Endothelial cell of umbilical vein (primary cell): ENCODE results near the gene SPA17.
A peak's percentile ranks its signal among the peaks of the same experiment; 100 is the strongest.

Experiments
- EZH2 ChIP-seq: IDR thresholded peaks from 2 replicates; pipeline ENCODE4 v1.6.1; 2012; ENCODE audit warnings: borderline replicate concordance, low read depth, mild to moderate bottlenecking, moderate library complexity, low read length, inconsistent platforms; ENCODE audit not compliant: severe bottlenecking
- FOS ChIP-seq: IDR thresholded peaks from 2 replicates; pipeline ENCODE4 v1.6.1; 2011; ENCODE audit warnings: mild to moderate bottlenecking, low read length, moderate library complexity, borderline replicate concordance; ENCODE audit not compliant: insufficient read depth
- GATA2 ChIP-seq: IDR thresholded peaks from 2 replicates; pipeline ENCODE4 v1.7.0; 2011; ENCODE audit warnings: low read depth, mild to moderate bottlenecking, moderate library complexity, mixed read lengths, low read length; ENCODE audit not compliant: insufficient read length, insufficient read depth
- MYC ChIP-seq: IDR thresholded peaks from one replicate; pipeline ENCODE4 v1.6.1; 2011; ENCODE audit warnings: mild to moderate bottlenecking, low read depth, low read length
- POLR2A ChIP-seq: IDR thresholded peaks from 2 replicates; pipeline ENCODE4 v1.6.1; 2012; ENCODE audit warnings: low read depth, mild to moderate bottlenecking, control low read depth, low read length
- POLR2AphosphoS5 ChIP-seq: IDR thresholded peaks from 2 replicates; pipeline ENCODE4 v1.6.1; 2012; ENCODE audit warnings: low read depth, mild to moderate bottlenecking, control low read depth, low read length, moderate library complexity; ENCODE audit not compliant: insufficient read depth
- TF ChIP-seq, protein P1 (sequence below), 2 donors: IDR thresholded peaks; 1 replicate in 1 of 2; 2 replicates in 1 of 2; pipeline ENCODE4 v1.5.1; 2011; ENCODE audit warnings: low read length in 2 of 2, mild to moderate bottlenecking in 2 of 2, moderate library complexity in 2 of 2, control low read depth in 1 of 2, inconsistent platforms in 1 of 2, low read depth in 1 of 2; ENCODE audit not compliant: insufficient read depth in 1 of 2; ENCODE audit errors: extremely low read depth in 1 of 2
- TF ChIP-seq, protein P2 (sequence below): IDR thresholded peaks from 2 replicates; pipeline ENCODE4 v1.6.1; 2011; ENCODE audit not compliant: insufficient read depth, insufficient read length

DNA sequence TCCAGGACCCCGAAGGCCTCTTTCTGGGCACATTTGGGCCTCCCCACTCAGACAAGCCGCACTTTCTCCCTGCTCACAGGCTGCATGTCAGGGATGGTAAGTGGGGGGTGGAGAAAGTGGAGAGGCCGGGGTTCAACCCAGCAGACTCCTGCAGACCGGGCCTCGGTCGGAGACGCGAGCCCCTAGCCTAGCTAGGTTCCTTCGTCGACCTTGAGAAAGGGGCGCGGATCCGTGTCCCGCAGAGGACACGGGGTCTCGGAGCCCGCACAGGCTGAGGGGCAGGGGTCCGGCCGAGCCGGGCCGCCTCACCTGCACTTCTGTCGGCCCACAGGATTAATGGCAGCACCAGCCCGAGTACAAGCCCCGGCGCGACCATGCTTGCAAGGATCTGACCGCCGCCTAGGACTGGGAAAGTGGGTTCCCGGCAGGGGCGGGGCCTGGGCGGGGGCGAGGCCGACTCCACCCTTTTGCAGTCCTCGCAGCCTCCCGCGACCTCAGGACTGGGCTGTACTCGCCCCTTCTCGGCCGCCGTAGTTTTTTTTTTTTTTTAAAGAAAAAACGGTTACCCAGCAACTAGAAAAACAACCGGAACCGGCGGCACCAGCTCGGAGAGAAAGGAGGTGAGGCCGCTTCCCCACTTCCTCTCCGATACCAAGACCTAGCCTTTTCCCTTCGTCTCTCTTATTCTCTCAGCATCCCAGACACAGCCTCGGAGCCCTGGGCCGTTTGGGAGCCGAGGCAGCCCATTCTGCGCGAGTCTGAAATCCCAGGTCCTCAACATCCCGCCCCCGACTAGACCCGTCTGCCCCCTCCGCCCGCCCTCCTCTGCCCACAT, at the start of gene SPA17, which contains the start of gene SIAE:
- TF ChIP-seq, protein P1, sequence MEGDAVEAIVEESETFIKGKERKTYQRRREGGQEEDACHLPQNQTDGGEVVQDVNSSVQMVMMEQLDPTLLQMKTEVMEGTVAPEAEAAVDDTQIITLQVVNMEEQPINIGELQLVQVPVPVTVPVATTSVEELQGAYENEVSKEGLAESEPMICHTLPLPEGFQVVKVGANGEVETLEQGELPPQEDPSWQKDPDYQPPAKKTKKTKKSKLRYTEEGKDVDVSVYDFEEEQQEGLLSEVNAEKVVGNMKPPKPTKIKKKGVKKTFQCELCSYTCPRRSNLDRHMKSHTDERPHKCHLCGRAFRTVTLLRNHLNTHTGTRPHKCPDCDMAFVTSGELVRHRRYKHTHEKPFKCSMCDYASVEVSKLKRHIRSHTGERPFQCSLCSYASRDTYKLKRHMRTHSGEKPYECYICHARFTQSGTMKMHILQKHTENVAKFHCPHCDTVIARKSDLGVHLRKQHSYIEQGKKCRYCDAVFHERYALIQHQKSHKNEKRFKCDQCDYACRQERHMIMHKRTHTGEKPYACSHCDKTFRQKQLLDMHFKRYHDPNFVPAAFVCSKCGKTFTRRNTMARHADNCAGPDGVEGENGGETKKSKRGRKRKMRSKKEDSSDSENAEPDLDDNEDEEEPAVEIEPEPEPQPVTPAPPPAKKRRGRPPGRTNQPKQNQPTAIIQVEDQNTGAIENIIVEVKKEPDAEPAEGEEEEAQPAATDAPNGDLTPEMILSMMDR (IDR thresholded peaks at IDR 0.05; ENCODE audit: extremely low read depth in 1 of 2, insufficient read depth in 1 of 2, low read depth in 1 of 2, low read length in 2 of 2), result no peak
- TF ChIP-seq, protein P2, sequence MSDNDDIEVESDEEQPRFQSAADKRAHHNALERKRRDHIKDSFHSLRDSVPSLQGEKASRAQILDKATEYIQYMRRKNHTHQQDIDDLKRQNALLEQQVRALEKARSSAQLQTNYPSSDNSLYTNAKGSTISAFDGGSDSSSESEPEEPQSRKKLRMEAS, result no peak
- TF ChIP-seq FOS (no peak), POLR2AphosphoS5 (peak; percentile 99), POLR2A (peak; percentile 96), GATA2 (no peak), EZH2 (no peak), MYC (peak; percentile 15)
